B cell (primary cell): ENCODE data around the gene PDCD6IP. TPM values are rescaled to one million over a fixed set of nuclear protein-coding genes. Genes with fewer than 3 reads are reported as not detected.

ENCODE experiments used
- ATAC-seq: fragments of 200-7000 bp; cut with Tn5 transposase; one replicate; pipeline ENCODE4 v1.10.0; 2021; ENCODE audit warnings: low read depth, mild to moderate bottlenecking, moderate number of reproducible peaks, moderate library complexity
- CTCF ChIA-PET: fragments of 350-600 bp; sonication (Branson Sonifier 250); formaldehyde crosslinking; loops from one replicate; lab custom pipeline; 2021; ENCODE audit warnings: antibody characterized with exemption, inconsistent platforms; lab: Charles Lee
- POLR2A ChIA-PET: fragments of 350-600 bp; sonication (Branson Sonifier 250); formaldehyde crosslinking; loops from one replicate; lab custom pipeline; 2021; ENCODE audit warnings: antibody characterized with exemption; lab: Charles Lee
- DNase-seq: peaks from one replicate; pipeline ENCODE4 v3.0.0; 2013
- H2AFZ ChIP-seq: 2 replicates; pipeline ENCODE4 v1.6.1; 2012; ENCODE audit warnings: mild to moderate bottlenecking, low read depth, low read length; ENCODE audit not compliant: insufficient read depth, poor library complexity, severe bottlenecking
- H3K27ac ChIP-seq, 2 donors: 1 replicate in 1 of 2; 2 replicates in 1 of 2; pipeline ENCODE4 v1.5.1; 2012 to 2013; ENCODE audit warnings: low read length in 2 of 2, mild to moderate bottlenecking in 2 of 2, moderate library complexity in 1 of 2
- H3K27me3 ChIP-seq, 4 experiments: fragments of 200-600 bp in 1 of 4; sonication (generic) in 1 of 4; replicated peaks in 1 of 4; 1 replicate in 2 of 4; 2 replicates in 2 of 4; pipeline versions ENCODE4 v1.6.1 to v1.7.0; 2013 to 2016; ENCODE audit warnings: low read length in 3 of 4, mild to moderate bottlenecking in 2 of 4, mixed read lengths in 1 of 4, moderate library complexity in 1 of 4; ENCODE audit not compliant: insufficient read depth in 4 of 4, control insufficient read depth in 3 of 4; ENCODE audit errors: control extremely low read depth in 1 of 4
- H3K36me3 ChIP-seq, 2 experiments: replicated peaks in 1 of 2; 1 replicate in 1 of 2; 2 replicates in 1 of 2; pipeline versions ENCODE4 v1.6.1 to v1.7.1; 2013; ENCODE audit warnings: low read length in 1 of 2; ENCODE audit not compliant: insufficient read depth in 2 of 2, control insufficient read depth in 1 of 2; ENCODE audit errors: control extremely low read depth in 1 of 2, extremely low read depth in 1 of 2
- H3K4me1 ChIP-seq, 2 donors: fragments of 200-600 bp in 1 of 2; sonication (generic) in 1 of 2; 1 replicate in 1 of 2; 2 replicates in 1 of 2; pipeline versions ENCODE4 v1.5.1 to v1.6.1; 2013 to 2017; ENCODE audit warnings: low read length in 2 of 2; ENCODE audit not compliant: control insufficient read depth in 2 of 2, insufficient read depth in 2 of 2
- H3K4me2 ChIP-seq: replicated peaks from 2 replicates; pipeline ENCODE3; 2012; ENCODE audit warnings: mild to moderate bottlenecking, low read depth, low read length; ENCODE audit not compliant: poor library complexity, severe bottlenecking
- H3K4me3 ChIP-seq, 5 experiments: fragments of 200-600 bp in 1 of 5; sonication (generic) in 1 of 5; 1 replicate in 3 of 5; 2 replicates in 2 of 5; pipeline versions ENCODE4 v1.5.1 to v1.7.0; 2011 to 2016; ENCODE audit warnings: low read length in 4 of 5, mild to moderate bottlenecking in 4 of 5, low read depth in 2 of 5, control low read depth in 1 of 5, moderate library complexity in 1 of 5; ENCODE audit not compliant: insufficient read depth in 1 of 5; ENCODE audit errors: control extremely low read depth in 1 of 5, extremely low read depth in 1 of 5
- H3K79me2 ChIP-seq: fragments of 200-600 bp; sonication (generic); one replicate; pipeline ENCODE4 v1.6.0; 2016; ENCODE audit warnings: low read length; ENCODE audit not compliant: control insufficient read depth, insufficient read depth
- H3K9ac ChIP-seq: fragments of 200-600 bp; sonication (generic); 2 replicates; pipeline ENCODE4 v1.6.1; 2017; ENCODE audit warnings: mild to moderate bottlenecking, low read length, moderate library complexity
- H3K9me3 ChIP-seq, 3 donors: one replicate each; pipeline versions ENCODE4 v1.6.1 to v1.7.1; 2013; ENCODE audit warnings: low read length in 2 of 3; ENCODE audit not compliant: control insufficient read depth in 2 of 3, insufficient read depth in 1 of 3; ENCODE audit errors: control extremely low read depth in 1 of 3
- H4K20me1 ChIP-seq: 2 replicates; pipeline ENCODE4 v1.6.0; 2012; ENCODE audit warnings: mild to moderate bottlenecking, low read length; ENCODE audit not compliant: insufficient read depth, control insufficient read depth, poor library complexity, severe bottlenecking
- H3K27ac Mint-ChIP-seq: one replicate; pipeline ENCODE4 v1.8.0; 2021; ENCODE audit warnings: mixed read lengths
- H3K27me3 Mint-ChIP-seq: one replicate; pipeline ENCODE4 v1.8.0; 2021; ENCODE audit warnings: mixed read lengths
- H3K4me1 Mint-ChIP-seq: one replicate; pipeline ENCODE4 v1.8.0; 2021; ENCODE audit warnings: mixed read lengths
- H3K4me3 Mint-ChIP-seq: one replicate; pipeline ENCODE4 v1.8.0; 2021; ENCODE audit warnings: mixed read lengths
- H3K9me3 Mint-ChIP-seq: one replicate; pipeline ENCODE4 v1.8.0; 2022; ENCODE audit warnings: mixed read lengths; ENCODE audit not compliant: insufficient read depth
- EZH2 ChIP-seq: IDR thresholded peaks from 2 replicates; pipeline ENCODE4 v1.6.1; 2012; ENCODE audit warnings: borderline replicate concordance, low read depth, mild to moderate bottlenecking, moderate library complexity, low read length; ENCODE audit not compliant: insufficient read depth, poor library complexity, severe bottlenecking
- WGBS: methylation state at CpG from one replicate; pipeline ENCODE4 v1.1.5; 2013; ENCODE audit warnings: missing lambda C conversion rate; ENCODE audit not compliant: insufficient coverage; 5-methylcytosine and 5-hydroxymethylcytosine counted together
- intact Hi-C: fragments of 100-400 bp; cut with micrococcal nuclease; formaldehyde crosslinking; loops from one replicate; pipeline ENCODE4 v1.10.0; 2022
- polyA plus RNA-seq: library from polyadenylated mRNA; depleted of rRNA; stranded (reverse); fragments of >200 nt; gene quantifications from 2 replicates; pipeline ENCODE4 v1.2.3, GENCODE V29; 2012
- total RNA-seq, 2 donors: library from RNA; stranded (reverse); fragments of 120-200 nt in 1 of 2; gene quantifications; 1 replicate in 1 of 2; 2 replicates in 1 of 2; pipeline versions ENCODE4 v1.2.3 to v1.2.4, GENCODE V29; 2013 to 2022
- TF ChIP-seq, protein P1 (sequence below): fragments of 200-600 bp; IDR thresholded peaks from one replicate; pipeline ENCODE4 v1.8.0; 2022; ENCODE audit warnings: antibody characterized with exemption, mild to moderate bottlenecking

Gene PDCD6IP
- total and polyA plus RNA-seq, 2 donors (not counting 1 experiment from before 2014, with no cell fraction given) = 103 to 276 TPM

DNA sequence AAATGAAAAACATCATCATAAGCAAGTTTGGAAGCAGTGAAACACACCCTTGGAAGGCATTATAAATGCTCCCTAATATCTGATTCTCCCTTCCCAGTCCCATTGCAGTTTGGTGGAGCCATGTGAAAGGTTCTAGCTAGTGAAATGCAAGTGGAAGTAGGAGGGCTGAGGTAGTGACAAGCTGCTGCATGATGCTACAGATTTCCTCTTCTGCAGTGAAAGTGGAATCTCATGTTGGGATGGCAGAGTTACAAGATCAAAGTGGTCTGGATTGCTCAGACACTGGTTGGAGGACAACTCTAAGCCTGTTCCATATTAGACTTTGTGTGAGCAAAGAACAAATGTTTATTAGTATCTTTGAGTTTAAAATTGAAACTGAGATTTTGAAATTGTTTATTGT, 3.3 kb upstream of the PDCD6IP start:
- no peaks in the 10 kb centered on the region for H3K36me3 ChIP-seq
- peaks cover 28% of the 10 kb centered on the region for H3K79me2 ChIP-seq
- Mint-ChIP-seq H3K27me3 (no peaks in the 10 kb centered on the region), H3K4me3 (no peak overlapping the region), H3K27ac (no peak overlapping the region), H3K9me3 (no peaks in the 10 kb centered on the region), H3K4me1 (peaks cover 23% of the 10 kb centered on the region)
- no peak overlapping the region for H3K4me3 ChIP-seq
- ChIA-PET CTCF (interaction anchor here (0.6 to 5.2 kb wide), 2 partner anchors 9 to 12 kb away, joined by 6 to 37 read pairs; no protein-coding TSS in a partner anchor), POLR2A (no interaction called here)
- ATAC-seq (no peak), DNase-seq (no peak)
- H2AFZ ChIP-seq = no peak overlapping the region
- TF ChIP-seq, protein P1, sequence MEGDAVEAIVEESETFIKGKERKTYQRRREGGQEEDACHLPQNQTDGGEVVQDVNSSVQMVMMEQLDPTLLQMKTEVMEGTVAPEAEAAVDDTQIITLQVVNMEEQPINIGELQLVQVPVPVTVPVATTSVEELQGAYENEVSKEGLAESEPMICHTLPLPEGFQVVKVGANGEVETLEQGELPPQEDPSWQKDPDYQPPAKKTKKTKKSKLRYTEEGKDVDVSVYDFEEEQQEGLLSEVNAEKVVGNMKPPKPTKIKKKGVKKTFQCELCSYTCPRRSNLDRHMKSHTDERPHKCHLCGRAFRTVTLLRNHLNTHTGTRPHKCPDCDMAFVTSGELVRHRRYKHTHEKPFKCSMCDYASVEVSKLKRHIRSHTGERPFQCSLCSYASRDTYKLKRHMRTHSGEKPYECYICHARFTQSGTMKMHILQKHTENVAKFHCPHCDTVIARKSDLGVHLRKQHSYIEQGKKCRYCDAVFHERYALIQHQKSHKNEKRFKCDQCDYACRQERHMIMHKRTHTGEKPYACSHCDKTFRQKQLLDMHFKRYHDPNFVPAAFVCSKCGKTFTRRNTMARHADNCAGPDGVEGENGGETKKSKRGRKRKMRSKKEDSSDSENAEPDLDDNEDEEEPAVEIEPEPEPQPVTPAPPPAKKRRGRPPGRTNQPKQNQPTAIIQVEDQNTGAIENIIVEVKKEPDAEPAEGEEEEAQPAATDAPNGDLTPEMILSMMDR = no peak
- TF ChIP-seq EZH2 = no peak
- no peaks in the 10 kb centered on the region for H3K9me3 ChIP-seq
- H3K4me1 ChIP-seq = peaks cover 14 to 15% of the 10 kb centered on the region in 2 donors
- H3K9ac ChIP-seq = no peak overlapping the region
- H3K27ac ChIP-seq = no peak overlapping the region
- H3K27me3 ChIP-seq = no peaks in the 10 kb centered on the region
- no peak overlapping the region for H3K4me2 ChIP-seq
- intact Hi-C loops = loop anchor here (5.0 kb wide), 1 partner anchor 683 kb away; the partner anchor contains the start of gene CRTAP
- H4K20me1 ChIP-seq = peaks cover 2% of the 10 kb centered on the region

DNA sequence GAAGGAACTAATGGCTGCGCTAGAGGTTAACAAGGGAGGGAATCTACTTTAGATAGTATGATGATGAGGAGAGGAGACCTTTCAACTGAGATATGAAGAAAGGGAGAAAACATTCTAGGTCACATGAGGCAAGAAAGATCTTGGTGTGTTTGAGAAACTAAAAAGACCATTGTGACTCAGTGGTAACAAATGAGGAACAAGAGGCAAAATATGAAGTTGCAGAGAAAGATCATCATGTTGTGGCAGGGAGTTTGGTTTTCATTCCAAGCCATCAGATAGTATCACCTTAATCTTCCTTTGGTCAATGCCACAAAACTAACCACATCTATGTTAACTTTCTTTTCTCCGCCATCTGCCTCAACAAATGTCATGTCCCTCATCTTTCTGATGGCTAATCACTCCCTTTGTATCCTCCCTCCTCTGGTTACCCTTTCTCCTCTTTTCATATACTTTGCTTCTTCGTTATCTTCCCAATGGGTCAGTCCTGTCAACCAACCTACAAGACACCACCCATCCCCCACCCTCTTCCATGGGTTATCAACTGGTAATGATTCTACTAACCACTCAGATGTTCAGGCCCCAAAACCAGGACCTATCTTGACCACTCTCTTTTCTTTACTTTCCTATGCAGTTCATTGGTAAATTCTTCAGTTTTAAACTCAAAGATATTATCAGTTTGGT, 2.4 kb upstream of the PDCD6IP start:
- TF ChIP-seq, protein P1 = no peak
- TF ChIP-seq EZH2 = no peak
- H3K27ac ChIP-seq = no peak overlapping the region
- peaks cover 36% of the 10 kb centered on the region for H3K79me2 ChIP-seq
- no peaks in the 10 kb centered on the region for H3K27me3 Mint-ChIP-seq
- intact Hi-C loops = loop anchor here (5.0 kb wide), 1 partner anchor 684 kb away; the partner anchor contains the start of gene CRTAP
- no peak overlapping the region for H2AFZ ChIP-seq
- H4K20me1 ChIP-seq = peaks cover 10% of the 10 kb centered on the region
- WGBS = 100% methylated on average over 3 of the region's 3 CpGs
- no peak overlapping the region for H3K4me2 ChIP-seq
- no peaks in the 10 kb centered on the region for H3K9me3 ChIP-seq
- no peak for ATAC-seq
- POLR2A ChIA-PET = no interaction called here
- no peaks in the 10 kb centered on the region for H3K27me3 ChIP-seq
- H3K9me3 Mint-ChIP-seq = no peaks in the 10 kb centered on the region
- no peaks in the 10 kb centered on the region for H3K36me3 ChIP-seq
- CTCF ChIA-PET = interaction anchor here (5.2 kb wide), 1 partner anchor 10 kb away, joined by 37 read pairs; no protein-coding TSS in a partner anchor
- no peak overlapping the region for H3K4me3 ChIP-seq
- DNase-seq = no peak
- no peak overlapping the region for H3K4me3 Mint-ChIP-seq
- no peak overlapping the region for H3K9ac ChIP-seq
- H3K4me1 Mint-ChIP-seq = peaks cover 31% of the 10 kb centered on the region
- H3K27ac Mint-ChIP-seq = peak overlapping the region; percentile 62
- H3K4me1 ChIP-seq = peaks cover 22% of the 10 kb centered on the region in 2 donors
